Measurements from ENCODE around the gene ZNF668. TPM values are rescaled to one million over a fixed set of nuclear protein-coding genes. Genes with fewer than 3 reads are reported as not detected.

Gene ZNF668
- 10 to 100 TPM; 10.7 to 15.2 (median 12.6) TPM for total RNA-seq
- polyA plus RNA-seq, result 10 to 100 TPM in 1 of 2 donors, 1 to 10 TPM in 1; 6.1 to 14.0 TPM
- 12.2 reads per million, percentile 40 among the genes with 10 or more reads in this experiment for total RNA-seq

DNA sequence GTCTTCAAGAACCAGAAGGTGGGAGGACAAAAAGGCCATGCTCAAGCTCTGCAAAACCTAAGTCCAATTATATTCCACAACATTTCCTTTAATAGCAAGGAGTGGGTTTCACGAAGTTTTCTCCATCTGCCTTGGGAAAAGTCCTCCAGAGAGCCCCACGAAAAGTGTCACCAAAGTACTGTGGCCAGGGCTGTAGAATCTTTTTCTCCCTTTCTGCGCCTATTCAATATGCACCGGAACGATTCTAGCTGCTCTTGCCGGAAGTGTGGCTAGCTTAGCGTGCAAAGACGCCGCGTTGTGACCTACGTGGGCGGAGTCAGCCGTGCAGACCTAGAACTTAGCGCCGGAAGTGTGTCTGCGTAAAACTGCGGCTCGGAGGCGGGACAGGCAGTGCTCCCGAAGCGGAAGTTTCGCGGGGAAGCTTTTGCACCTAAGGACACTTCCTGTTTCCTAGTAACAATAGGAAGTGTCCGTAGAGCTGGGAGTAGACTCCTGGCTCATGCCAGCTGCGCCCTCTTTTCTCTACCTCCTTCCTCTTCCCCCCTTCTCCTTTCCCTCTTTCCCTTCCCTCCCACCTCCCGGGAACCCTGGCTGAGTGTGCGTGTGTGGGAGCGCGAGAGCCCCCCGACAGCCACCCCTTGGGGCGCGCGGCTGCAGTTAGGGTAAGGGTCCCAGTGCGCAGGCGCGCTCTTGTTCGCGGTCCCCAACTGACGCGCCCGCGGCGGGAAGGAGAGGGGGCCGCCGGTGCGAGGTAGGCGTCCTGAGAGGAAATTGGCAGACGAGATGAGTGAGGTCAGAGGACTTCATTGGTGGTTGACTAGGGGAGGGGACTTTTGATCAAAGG lies at the start of gene ZNF668, which contains the start of gene ZNF646:
TSS of gene ZNF668 (minus strand) at position 271 of the 844 bp plus-strand sequence. CDS start 9,781 bp downstream, outside the sequence.
TSS of gene ZNF646 (plus strand) at position 453 of the 844 bp plus-strand sequence. CDS start 1,903 bp downstream, outside the sequence.
- peak within 1 kb of the TSS; percentile 85 to 99 (median 96) for H3K4me3 Mint-ChIP-seq
- H3K27ac Mint-ChIP-seq, result peak within 1 kb of the TSS; percentile 92 to 98 (median 97)
- POLR2A ChIA-PET, result interaction anchor here (0.6 to 3.9 kb wide), 33 partner anchors 9 to 798 kb away, joined by 3 to 49 read pairs (median 5); partner anchors contain the start of genes ARMC5, FBRS, FUS and KAT8
- Histone ChIP-seq H3K4me1 (ENCODE audit: control insufficient read depth in 2 of 2, insufficient read depth in 2 of 2, low read length in 2 of 2) (peaks cover 9 to 18% of the 10 kb centered on the region in 2 donors), H3K4me3 (ENCODE audit: low read length) (peak within 1 kb of the TSS; percentile 89), H3K27ac (ENCODE audit: low read depth, low read length) (peak within 1 kb of the TSS; percentile 91), H3K27me3 (ENCODE audit: control insufficient read depth in 2 of 2, insufficient read depth in 2 of 2, low read length in 2 of 2) (no peaks in the 10 kb centered on the region), H3K36me3 (ENCODE audit: control insufficient read depth in 2 of 3, insufficient read depth in 3 of 3, low read length in 3 of 3) (peaks cover 0 to 39% (median 17%) of the 10 kb centered on the region in 3 experiments), H3K9me3 (ENCODE audit: control insufficient read depth in 2 of 3, low read length in 3 of 3) (no peaks in the 10 kb centered on the region)
- H3K36me3 Mint-ChIP-seq, result peaks cover 0 to 24% (median 7%) of the 10 kb centered on the region in 5 donors
- DNase-seq, result peak; percentile 84 to 99 (median 96)
- H3K9me3 Mint-ChIP-seq, result peaks cover 0 to 1% (median 0%) of the 10 kb centered on the region in 11 donors
- H3K27me3 Mint-ChIP-seq, result no peaks in the 10 kb centered on the region
- H3K4me1 Mint-ChIP-seq, result peaks cover 32 to 48% (median 36%) of the 10 kb centered on the region in 7 donors
- CTCF ChIA-PET, result interaction anchor here (0.6 to 1.9 kb wide), 5 partner anchors 43 to 795 kb away, joined by 3 to 10 read pairs (median 3); partner anchors contain the start of gene KAT8
- peak; percentile 90 for ATAC-seq
- intact Hi-C loops (cut with micrococcal nuclease), result loop anchor here (1.0 to 5.0 kb wide), 23 partner anchors 20 to 799 kb away; partner anchors contain the start of genes ARMC5 (in 2 of the 2), BCKDK (in 2 of the 2), FUS (in 2 of the 2) and KAT8 (in 2 of the 2)

DNA sequence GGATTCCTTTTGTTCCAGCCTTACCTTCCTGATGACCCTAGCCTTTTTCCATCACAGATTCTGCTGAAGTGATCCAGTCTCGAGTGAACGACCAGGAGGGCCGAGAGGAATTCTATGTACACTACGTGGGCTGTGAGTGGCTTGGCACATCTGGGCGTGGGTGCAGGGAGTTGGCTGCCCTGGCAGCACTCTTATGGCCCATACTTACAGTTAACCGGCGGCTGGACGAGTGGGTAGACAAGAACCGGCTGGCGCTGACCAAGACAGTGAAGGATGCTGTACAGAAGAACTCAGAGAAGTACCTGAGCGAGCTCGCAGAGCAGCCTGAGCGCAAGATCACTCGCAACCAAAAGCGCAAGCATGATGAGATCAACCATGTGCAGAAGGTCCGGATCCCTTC lies 46.1 kb upstream of the ZNF668 start:
- no peaks in the 10 kb centered on the region for H3K27me3 ChIP-seq (ENCODE audit: control insufficient read depth in 2 of 2, insufficient read depth in 2 of 2, low read length in 2 of 2)
- Mint-ChIP-seq H3K36me3 (peaks cover 0 to 20% (median 13%) of the 10 kb centered on the region in 5 donors), H3K9me3 (peaks cover 0 to 4% (median 0%) of the 10 kb centered on the region in 11 donors), H3K27me3 (no peaks in the 10 kb centered on the region), H3K27ac (peak overlapping the region in 1 of 9 donors; percentile 65), H3K4me1 (peaks cover 12 to 32% (median 18%) of the 10 kb centered on the region in 7 donors), H3K4me3 (no peak overlapping the region)
- no peak for DNase-seq
- H3K27ac ChIP-seq (ENCODE audit: low read depth, low read length), result no peak overlapping the region
- peaks cover 7 to 15% of the 10 kb centered on the region in 2 donors for H3K4me1 ChIP-seq (ENCODE audit: control insufficient read depth in 2 of 2, insufficient read depth in 2 of 2, low read length in 2 of 2)
- H3K36me3 ChIP-seq (ENCODE audit: control insufficient read depth in 2 of 3, insufficient read depth in 3 of 3, low read length in 3 of 3), result peaks cover 5 to 55% (median 9%) of the 10 kb centered on the region in 3 experiments
- ATAC-seq, result no peak
- H3K9me3 ChIP-seq (ENCODE audit: control insufficient read depth in 2 of 3, low read length in 3 of 3), result no peaks in the 10 kb centered on the region
- no peak overlapping the region for H3K4me3 ChIP-seq (ENCODE audit: low read length)
- ChIA-PET POLR2A (interaction anchor here (0.6 to 6.0 kb wide), 3 partner anchors 13 to 23 kb away, joined by 4 to 87 read pairs (median 5); no protein-coding TSS in a partner anchor), CTCF (interaction anchor here (1.0 kb wide), 1 partner anchor 57 kb away, joined by 4 read pairs; no protein-coding TSS in a partner anchor)
- intact Hi-C loops (cut with micrococcal nuclease), result no loop called here

DNA sequence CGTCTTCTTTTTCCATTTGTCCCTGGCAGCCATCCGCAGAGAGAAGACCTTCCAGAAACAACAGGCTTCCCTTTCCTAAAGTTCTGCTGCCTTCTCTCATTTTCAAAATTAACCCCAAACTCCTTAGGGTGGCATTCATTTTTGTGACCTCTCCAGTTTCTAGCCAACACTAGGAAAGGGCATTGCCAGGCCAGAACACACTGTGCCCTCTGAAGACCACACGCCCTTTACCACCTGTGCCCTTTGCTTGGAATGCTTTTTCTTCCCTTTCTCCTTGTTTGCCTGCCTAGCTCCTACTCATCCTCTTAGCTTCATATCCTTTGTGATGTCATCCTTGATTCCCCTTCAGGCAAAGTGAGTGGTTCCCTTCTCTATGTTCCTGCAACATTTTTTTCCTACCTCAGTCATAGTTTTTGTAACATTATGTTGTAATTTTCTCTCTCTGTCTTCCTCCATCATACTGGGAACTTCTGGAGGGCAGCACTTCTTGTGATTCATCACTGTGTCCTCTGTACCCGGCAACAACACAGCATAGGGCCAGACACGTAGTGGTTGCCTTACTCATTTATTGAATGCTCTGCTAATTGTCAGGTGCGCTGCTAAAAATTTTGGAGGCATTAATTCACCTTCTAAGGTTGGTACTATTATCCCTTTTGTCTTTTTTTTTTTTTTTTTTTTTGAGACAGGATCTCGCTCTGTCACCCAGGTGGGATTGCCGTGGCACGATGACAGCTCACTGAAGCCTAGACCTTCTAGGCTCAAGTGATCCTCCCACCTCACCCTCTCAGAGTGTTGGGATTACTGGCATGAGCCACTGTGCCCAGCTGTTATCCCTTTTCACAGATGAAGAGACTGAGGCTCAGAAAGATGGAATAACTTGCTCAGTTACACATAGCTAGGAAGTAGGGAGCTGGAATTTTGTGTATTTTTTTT lies 44.4 kb upstream of the ZNF668 start:
- H3K4me3 Mint-ChIP-seq, result peak overlapping the region; percentile 86 to 95 (median 90)
- Histone ChIP-seq H3K9me3 (ENCODE audit: control insufficient read depth in 2 of 3, low read length in 3 of 3) (no peaks in the 10 kb centered on the region), H3K4me3 (ENCODE audit: low read length) (peak overlapping the region; percentile 65), H3K36me3 (ENCODE audit: control insufficient read depth in 2 of 3, insufficient read depth in 3 of 3, low read length in 3 of 3) (peaks cover 5 to 41% (median 9%) of the 10 kb centered on the region in 3 experiments), H3K4me1 (ENCODE audit: control insufficient read depth in 2 of 2, insufficient read depth in 2 of 2, low read length in 2 of 2) (peaks cover 7 to 15% of the 10 kb centered on the region in 2 donors), H3K27me3 (ENCODE audit: control insufficient read depth in 2 of 2, insufficient read depth in 2 of 2, low read length in 2 of 2) (no peaks in the 10 kb centered on the region), H3K27ac (ENCODE audit: low read depth, low read length) (peak overlapping the region; percentile 98)
- H3K36me3 Mint-ChIP-seq, result peaks cover 0 to 20% (median 10%) of the 10 kb centered on the region in 5 donors
- no peak for DNase-seq
- peaks cover 0 to 4% (median 0%) of the 10 kb centered on the region in 11 donors for H3K9me3 Mint-ChIP-seq
- H3K4me1 Mint-ChIP-seq, result peaks cover 12 to 32% (median 24%) of the 10 kb centered on the region in 7 donors
- ChIA-PET POLR2A (interaction anchor here (0.6 to 6.0 kb wide), 19 partner anchors 8 to 755 kb away, joined by 3 to 87 read pairs (median 5); partner anchors contain the start of genes ARMC5, BCKDK, FUS and ORAI3), CTCF (interaction anchor here (0.6 to 3.1 kb wide), 3 partner anchors 21 to 46 kb away, joined by 3 to 14 read pairs (median 5); no protein-coding TSS in a partner anchor)
- no peaks in the 10 kb centered on the region for H3K27me3 Mint-ChIP-seq
- intact Hi-C loops (cut with micrococcal nuclease), result loop anchor here (2.0 to 5.0 kb wide), 3 partner anchors 14 to 214 kb away; partner anchors contain the start of gene PYCARD (in 1 of the 2)
- peak overlapping the region; percentile 77 to 96 (median 89) for H3K27ac Mint-ChIP-seq
- no peak for ATAC-seq

DNA sequence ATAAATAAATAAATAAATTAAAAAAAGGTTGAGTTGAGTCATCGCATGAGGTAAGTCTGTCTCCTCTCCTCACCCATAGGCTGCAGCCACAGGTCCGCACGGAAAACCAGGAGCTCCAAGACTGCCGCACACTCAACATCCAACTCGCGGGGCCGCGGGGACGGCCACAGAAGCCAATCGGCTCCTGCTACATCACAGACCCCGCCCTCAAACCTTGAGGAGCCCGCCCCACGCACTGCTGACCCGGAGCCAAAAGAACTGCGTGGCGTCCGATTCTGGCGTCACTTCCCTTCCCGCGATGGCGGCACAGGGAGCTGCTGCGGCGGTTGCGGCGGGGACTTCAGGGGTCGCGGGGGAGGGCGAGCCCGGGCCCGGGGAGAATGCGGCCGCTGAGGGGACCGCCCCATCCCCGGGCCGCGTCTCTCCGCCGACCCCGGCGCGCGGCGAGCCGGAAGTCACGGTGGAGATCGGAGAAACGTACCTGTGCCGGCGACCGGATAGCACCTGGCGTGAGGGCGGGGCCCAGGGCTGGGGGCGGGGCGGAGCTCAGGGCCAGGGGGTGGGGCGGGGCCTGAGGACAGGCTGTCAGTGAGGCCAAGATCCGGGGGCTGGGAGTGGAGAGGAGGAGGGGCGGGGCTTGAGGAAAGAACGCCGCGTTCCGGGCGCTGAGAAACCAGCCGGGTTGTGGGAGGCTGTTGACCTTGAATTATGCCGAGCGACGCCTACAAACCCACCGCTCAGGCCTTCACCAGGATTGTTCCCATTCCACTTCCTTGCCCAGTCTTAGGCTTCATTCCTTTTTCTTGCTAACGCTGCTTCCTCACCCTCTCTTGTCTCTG lies 43.6 kb upstream of the ZNF668 start, which contains the start of gene KAT8:
TSS of gene KAT8 (plus strand) at position 281 of the 839 bp plus-strand sequence. CDS start at position 299, 18 bp downstream.
- intact Hi-C loops (cut with micrococcal nuclease), result loop anchor here (1.0 to 5.0 kb wide), 13 partner anchors 13 to 391 kb away; partner anchors contain the start of genes FUS (in 2 of the 2), SETD1A (in 2 of the 2), STX4 (in 2 of the 2) and VKORC1 (in 2 of the 2)
- Histone ChIP-seq H3K27me3 (ENCODE audit: control insufficient read depth in 2 of 2, insufficient read depth in 2 of 2, low read length in 2 of 2) (no peaks in the 10 kb centered on the region), H3K4me1 (ENCODE audit: control insufficient read depth in 2 of 2, insufficient read depth in 2 of 2, low read length in 2 of 2) (peaks cover 7 to 15% of the 10 kb centered on the region in 2 donors), H3K4me3 (ENCODE audit: low read length) (peak within 1 kb of the TSS; percentile 65), H3K9me3 (ENCODE audit: control insufficient read depth in 2 of 3, low read length in 3 of 3) (no peaks in the 10 kb centered on the region), H3K36me3 (ENCODE audit: control insufficient read depth in 2 of 3, insufficient read depth in 3 of 3, low read length in 3 of 3) (peaks cover 5 to 41% (median 9%) of the 10 kb centered on the region in 3 experiments), H3K27ac (ENCODE audit: low read depth, low read length) (peak within 1 kb of the TSS; percentile 98)
- ChIA-PET CTCF (interaction anchor here (0.8 to 3.1 kb wide), 3 partner anchors 22 to 44 kb away, joined by 4 to 14 read pairs (median 5); partner anchors contain the start of genes ZNF646 and ZNF668), POLR2A (interaction anchor here (0.6 to 6.0 kb wide), 27 partner anchors 9 to 1191 kb away, joined by 3 to 87 read pairs (median 4); partner anchors contain the start of genes ARMC5, BCKDK, FUS and ORAI3)
- H3K4me1 Mint-ChIP-seq, result peaks cover 12 to 32% (median 24%) of the 10 kb centered on the region in 7 donors
- peak within 1 kb of the TSS; percentile 86 to 95 (median 90) for H3K4me3 Mint-ChIP-seq
- peak within 1 kb of the TSS; percentile 77 to 96 (median 89) for H3K27ac Mint-ChIP-seq
- no peaks in the 10 kb centered on the region for H3K27me3 Mint-ChIP-seq
- peak; percentile 95 for ATAC-seq
- H3K36me3 Mint-ChIP-seq, result peaks cover 0 to 20% (median 10%) of the 10 kb centered on the region in 5 donors
- peaks cover 0 to 4% (median 0%) of the 10 kb centered on the region in 11 donors for H3K9me3 Mint-ChIP-seq
- peak; percentile 88 to 99 (median 97) for DNase-seq

DNA sequence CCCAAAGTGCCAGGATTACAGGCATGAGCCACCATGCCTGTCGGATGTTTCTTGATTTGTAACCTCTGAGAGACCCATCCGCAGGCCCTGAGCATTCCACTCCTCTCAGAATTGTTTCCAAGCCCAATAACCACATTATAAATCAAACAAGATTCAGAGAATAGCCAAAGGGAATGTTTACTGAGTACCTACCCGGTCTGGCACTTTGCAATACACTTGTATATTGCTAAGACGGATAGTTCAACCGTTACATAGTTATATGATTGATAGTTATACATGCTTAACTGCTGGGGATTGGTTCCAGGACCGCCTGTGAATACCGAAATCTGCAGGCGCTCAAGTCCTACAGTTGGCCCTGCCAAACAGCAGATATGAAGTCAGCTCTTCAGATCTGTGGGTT lies 40.4 kb upstream of the ZNF668 start:
- no peak for ATAC-seq
- intact Hi-C loops (cut with micrococcal nuclease), result no loop called here
- Mint-ChIP-seq H3K36me3 (peaks cover 0 to 10% (median 0%) of the 10 kb centered on the region in 5 donors), H3K9me3 (peaks cover 0 to 4% (median 0%) of the 10 kb centered on the region in 11 donors), H3K4me1 (peaks cover 14 to 39% (median 23%) of the 10 kb centered on the region in 7 donors), H3K27me3 (no peaks in the 10 kb centered on the region), H3K4me3 (no peak overlapping the region), H3K27ac (peak overlapping the region in 1 of 9 donors; percentile 59)
- H3K27ac ChIP-seq (ENCODE audit: low read depth, low read length), result no peak overlapping the region
- CTCF ChIA-PET, result no interaction called here
- no peaks in the 10 kb centered on the region for H3K27me3 ChIP-seq (ENCODE audit: control insufficient read depth in 2 of 2, insufficient read depth in 2 of 2, low read length in 2 of 2)
- H3K36me3 ChIP-seq (ENCODE audit: control insufficient read depth in 2 of 3, insufficient read depth in 3 of 3, low read length in 3 of 3), result peaks cover 0 to 42% (median 0%) of the 10 kb centered on the region in 3 experiments
- no peak overlapping the region for H3K4me3 ChIP-seq (ENCODE audit: low read length)
- peaks cover 7 to 17% of the 10 kb centered on the region in 2 donors for H3K4me1 ChIP-seq (ENCODE audit: control insufficient read depth in 2 of 2, insufficient read depth in 2 of 2, low read length in 2 of 2)
- POLR2A ChIA-PET, result interaction anchor here (1.0 to 2.6 kb wide), 2 partner anchors 27 to 66 kb away, joined by 3 to 10 read pairs; partner anchors contain the start of gene FUS
- no peaks in the 10 kb centered on the region for H3K9me3 ChIP-seq (ENCODE audit: control insufficient read depth in 2 of 3, low read length in 3 of 3)
- no peak for DNase-seq
